GM19397 (cell line): ENCODE measurements around the gene SCAPER.
"Not testable (repeated sequence)": the region's sequence is repeated elsewhere in the genome, so short reads cannot be mapped to it uniquely, and the experiment has no call there.

Source experiments
- ATAC-seq: cut with Tn5 transposase; IDR thresholded peaks from one replicate; pipeline ENCODE4 v1.9.1; 2021; ENCODE audit warnings: mild to moderate bottlenecking, moderate library complexity; ENCODE audit not compliant: unreplicated experiment

Gene SCAPER

DNA sequence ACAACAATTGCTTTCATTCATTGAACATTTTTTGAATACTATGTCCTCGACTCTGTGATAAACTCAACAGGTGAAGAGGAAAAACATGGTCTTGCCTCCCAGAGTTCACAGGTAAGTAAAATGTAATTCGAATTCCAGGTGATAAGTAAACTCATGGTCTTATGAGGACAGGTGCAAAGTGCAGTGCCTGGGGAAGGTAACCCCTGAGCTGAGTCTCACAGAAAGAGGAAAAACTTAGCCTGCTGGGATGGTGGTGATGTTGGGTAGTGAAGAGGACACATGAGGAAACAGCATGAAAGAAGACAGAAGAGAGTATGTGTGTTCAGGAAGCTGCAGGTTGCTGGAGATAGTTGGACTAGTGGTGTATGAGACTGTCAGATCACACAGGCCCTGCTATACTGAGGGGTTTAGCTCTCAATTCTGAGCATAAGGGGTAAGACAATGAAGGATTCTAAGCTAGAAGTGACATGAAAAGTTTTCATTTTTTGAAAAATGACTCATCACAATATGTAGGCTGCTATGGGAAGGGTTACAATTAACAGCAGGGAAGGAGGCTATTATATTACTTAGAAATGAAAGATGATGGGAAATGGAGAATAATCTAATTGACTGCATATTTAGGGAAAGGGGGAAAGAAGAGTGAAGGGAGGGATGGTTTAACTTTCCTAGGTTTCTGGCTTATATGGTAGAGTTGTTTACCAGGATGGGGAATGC, 457.3 kb downstream of the SCAPER start:
- ATAC-seq, result no peak

DNA sequence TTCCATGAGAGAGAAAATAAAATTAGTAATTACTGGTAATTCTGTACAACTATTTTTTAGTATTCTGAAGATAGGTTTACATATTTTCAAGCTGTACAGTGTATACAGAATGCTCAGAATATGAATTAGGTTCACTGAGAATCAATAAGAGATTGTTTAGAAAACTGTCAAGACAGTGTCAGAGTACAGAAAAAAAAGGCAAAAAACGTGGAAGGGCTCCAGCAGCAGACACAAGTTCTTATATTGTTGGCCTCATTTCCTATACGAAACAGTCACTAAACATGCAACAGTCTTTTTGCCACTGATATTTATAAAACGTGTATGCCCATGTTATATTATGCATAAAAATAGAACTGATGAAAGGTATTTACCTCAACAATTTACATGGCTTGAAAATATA, 464.7 kb downstream of the SCAPER start:
- no peak for ATAC-seq

- no peak for ATAC-seq
Observed at GRCh38 chr15:76439542-76439941, 465.6 kb downstream of the SCAPER start.

GRCh38 chr15:76433798-76434400, 471.2 kb downstream of the SCAPER start:
- no peak for ATAC-seq

DNA sequence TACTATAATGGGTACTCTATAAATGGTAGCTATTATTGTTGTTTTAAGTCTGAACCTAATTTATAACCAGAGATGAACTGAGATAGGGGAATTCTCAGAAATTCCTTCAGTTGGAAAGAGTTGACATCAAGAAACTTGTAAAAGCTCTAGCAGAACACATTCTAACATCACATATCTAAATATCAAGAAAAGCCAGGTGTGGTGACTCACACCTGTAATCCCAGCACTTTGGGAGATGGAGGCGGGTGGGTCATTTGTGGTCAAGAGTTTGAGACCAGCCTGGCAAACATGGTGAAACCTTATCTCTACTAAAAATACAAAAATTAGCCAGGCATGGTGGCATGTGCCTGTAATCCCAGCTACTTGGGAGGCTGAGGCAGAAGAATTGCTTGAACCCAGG, 472.1 kb downstream of the SCAPER start:
- ATAC-seq, result not testable (repeated sequence)

DNA sequence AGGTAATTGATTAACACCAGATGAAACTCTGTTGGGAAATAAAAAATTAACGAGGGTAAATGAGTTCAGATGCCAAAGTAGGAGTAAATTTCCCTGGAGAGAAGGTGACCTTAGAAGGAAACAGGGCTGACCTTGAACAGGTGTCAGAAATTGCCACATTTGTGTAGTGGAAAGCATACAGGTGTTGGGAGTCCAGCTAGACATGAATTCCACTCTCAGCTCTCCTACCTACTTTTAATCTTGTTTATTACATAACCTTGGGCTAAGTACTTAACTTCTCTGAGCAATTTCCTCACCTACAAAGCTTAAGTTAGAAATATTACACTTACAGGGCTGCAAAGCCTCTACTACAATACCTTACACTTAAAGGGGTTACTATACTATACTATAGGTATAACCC, 472.5 kb downstream of the SCAPER start:
- ATAC-seq, result no peak

DNA sequence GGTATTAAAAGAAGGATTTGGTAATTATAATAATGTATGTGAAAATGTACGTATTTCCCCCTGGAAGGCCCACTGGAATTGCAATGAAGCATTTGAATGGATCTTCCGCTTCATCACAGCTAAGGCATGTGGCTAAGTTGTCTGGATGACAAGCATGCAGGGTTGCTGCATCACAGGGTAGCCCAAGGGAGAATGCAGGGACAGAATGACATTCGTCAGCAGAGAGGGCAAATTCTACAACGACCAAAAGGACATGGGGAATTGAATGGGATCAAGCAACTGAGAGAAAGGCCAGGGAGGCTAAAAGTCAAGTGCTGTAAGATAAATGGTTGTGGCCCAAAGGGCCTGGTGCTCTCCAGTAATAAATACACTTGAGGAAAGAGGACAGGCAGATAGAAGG, 473.2 kb downstream of the SCAPER start:
- ATAC-seq, result no peak

DNA sequence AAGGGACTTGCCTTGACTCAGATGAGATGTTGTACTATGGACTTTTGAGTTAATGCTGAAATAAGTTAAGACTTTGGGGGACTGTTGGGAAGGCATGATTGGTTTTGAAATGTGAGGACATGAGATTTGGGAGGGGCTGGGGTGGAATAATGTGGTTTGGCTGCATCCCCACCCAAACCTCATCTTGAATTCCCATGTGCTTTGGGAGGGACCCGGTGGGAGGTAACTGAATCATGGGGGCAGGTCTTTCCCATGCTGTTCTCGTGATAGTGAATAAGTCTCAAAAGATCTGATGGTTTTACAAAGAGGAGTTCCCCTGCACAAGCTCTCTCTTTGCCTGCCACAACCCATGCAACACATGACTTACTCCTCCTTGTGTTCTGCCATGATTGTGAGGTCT, 474.4 kb downstream of the SCAPER start:
- not testable (repeated sequence) for ATAC-seq

GRCh38 chr15:76429661-76430060, 475.5 kb downstream of the SCAPER start:
- no peak for ATAC-seq

DNA sequence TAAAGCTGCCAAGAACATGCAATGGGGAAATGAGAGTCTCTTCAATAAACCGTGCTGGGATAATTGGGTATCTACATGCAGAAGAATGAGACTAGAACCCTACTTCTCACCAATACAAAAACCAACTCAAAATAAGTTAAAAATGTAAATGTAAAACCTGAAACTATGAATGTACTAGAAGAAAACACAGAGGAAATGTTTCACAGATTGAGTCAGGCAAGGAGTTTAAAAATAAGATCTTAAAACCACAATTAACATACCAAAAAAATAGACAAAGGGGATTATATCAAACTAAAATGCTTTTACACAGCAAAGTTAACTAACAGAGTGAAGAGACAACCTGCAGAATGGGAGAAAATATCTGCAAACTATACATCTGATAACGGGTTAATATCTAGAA, 478.2 kb downstream of the SCAPER start:
- ATAC-seq, result no peak

- ATAC-seq, result no peak
Observed at GRCh38 chr15:76418352-76419140, 486.6 kb downstream of the SCAPER start.

DNA sequence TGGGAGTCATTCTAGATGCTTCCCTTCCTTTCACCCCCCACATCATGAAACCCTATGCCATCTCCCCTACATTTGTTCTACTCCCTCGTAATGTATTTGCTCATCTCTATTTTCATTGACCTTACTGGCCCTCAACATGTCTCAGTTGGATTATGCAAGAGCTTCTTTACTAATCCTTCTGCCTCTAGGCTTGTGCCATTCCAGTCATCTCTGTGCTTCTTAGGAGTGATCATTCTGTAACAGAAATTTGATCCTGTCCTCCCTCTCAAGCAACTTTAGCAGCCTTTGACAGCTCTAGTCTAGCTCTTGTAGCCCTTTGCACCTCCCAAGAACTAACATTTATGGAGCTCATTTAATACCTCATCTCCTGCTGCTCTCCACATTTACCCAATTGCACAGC, 503.9 kb downstream of the SCAPER start:
- ATAC-seq, result no peak

GRCh38 chr15:76398317-76399104, 506.6 kb downstream of the SCAPER start:
- ATAC-seq, result no peak

GRCh38 chr15:76393614-76394013, 511.5 kb downstream of the SCAPER start:
- ATAC-seq, result no peak

- no peak for ATAC-seq
Observed at GRCh38 chr15:76391847-76392246, 513.3 kb downstream of the SCAPER start.

DNA sequence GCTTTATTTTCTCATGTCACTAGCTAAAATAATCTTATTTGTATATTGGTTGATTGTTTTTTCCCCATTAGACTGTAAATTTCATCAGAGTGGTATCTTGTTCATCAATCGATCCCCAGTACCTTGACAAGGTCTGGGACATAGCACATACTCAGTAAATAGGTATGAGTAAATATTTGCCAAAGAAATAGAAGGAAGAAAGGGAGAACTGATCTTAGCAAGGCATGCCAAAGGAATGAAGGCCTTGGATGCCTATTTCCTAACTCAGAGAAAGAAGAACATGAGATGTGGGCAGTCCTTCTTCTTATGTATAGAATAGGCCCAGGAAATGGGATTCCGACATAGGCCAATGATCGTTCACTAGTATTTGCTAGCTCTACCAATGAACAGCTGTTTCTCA, 513.8 kb downstream of the SCAPER start:
- no peak for ATAC-seq

DNA sequence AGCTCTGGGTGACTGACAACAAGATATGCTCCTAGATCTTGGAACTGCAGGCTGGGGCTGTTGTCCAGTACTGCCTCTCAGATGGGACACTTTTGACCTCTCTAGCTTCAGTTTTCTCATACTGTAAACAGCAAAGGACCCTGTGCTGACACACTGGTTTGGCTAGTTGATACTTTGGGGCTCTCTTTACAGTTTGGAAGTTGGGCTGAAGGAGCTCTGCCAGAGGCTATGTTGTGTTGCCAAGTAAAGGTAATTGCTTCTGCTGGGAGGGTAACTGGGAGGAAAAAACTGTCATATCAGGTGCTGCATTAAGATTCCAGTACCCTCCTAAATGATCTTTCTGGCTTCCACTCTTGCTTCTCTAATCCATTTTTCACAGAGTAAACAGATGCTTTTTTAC, 514.6 kb downstream of the SCAPER start:
- ATAC-seq, result no peak

DNA sequence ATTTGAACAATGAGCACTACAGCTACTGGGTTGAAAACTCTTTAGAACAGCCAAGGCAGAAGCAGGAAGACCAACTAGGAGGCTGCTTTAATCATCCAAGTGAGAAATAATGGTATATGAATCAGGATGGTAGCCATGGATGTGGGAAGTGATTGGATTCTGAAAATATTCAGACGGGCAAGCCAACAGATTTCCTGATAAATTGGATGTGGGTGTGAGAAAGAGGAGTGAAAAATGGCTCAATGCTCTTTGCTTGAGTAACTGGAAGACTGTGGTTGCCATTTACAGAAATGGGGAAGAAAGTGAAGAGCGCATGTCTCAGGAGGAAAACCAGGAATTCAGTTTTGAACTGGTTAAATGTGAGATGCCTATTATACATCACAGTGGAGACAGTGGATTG, 518.2 kb downstream of the SCAPER start:
- ATAC-seq, result no peak

DNA sequence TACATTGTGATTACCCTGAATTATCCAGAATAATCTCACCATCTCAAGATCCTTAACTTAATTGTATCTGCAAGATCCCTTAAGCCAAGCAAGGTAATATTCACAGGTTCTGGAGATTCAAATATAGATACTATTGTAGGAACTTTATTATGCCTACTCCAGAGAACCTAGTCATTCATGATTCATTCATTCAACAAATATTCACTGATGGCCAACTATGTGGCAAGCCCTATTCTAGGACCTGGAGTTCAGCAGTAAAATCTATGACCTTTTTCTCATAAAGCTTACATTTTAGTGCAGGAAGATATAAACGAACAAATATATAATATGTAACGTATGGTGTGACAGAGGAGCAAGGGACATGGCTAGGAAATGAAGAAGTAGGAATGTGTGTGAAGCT, 519.0 kb downstream of the SCAPER start:
- ATAC-seq, result no peak

- no peak for ATAC-seq
Observed at GRCh38 chr15:76384409-76384808, 520.7 kb downstream of the SCAPER start.

- ATAC-seq, result no peak
Observed at GRCh38 chr15:76382987-76383728, 522.0 kb downstream of the SCAPER start.
